Gastroesophageal sphincter (tissue), 3 donors: Measurements from ENCODE around the gene DNAJB1.
"Not testable (repeated sequence)": the region's sequence is repeated elsewhere in the genome, so short reads cannot be mapped to it uniquely, and the experiment has no call there.

Experiments
- CTCF ChIP-seq, 4 experiments: fragments of 200-600 bp in 2 of 4; fragments of 450-650 bp in 2 of 4; sonication (generic) in 1 of 4; IDR thresholded peaks; one replicate each; pipeline ENCODE4 v1.5.1; 2017 to 2019; ENCODE audit warnings: antibody characterized with exemption in 4 of 4, mild to moderate bottlenecking in 2 of 4, moderate library complexity in 2 of 4
- POLR2A ChIP-seq, 2 donors: fragments of 450-650 bp; IDR thresholded peaks; one replicate each; pipeline ENCODE4 v1.6.1; 2017; ENCODE audit warnings: antibody characterized with exemption in 2 of 2, mild to moderate bottlenecking in 2 of 2, moderate library complexity in 1 of 2
- POLR2AphosphoS5 ChIP-seq: sonication (generic); formaldehyde crosslinking; IDR thresholded peaks from one replicate; pipeline ENCODE4 v1.6.1; 2017; ENCODE audit warnings: antibody characterized with exemption

GRCh38 chr19:14504575-14504974, 13.6 kb downstream of the DNAJB1 start:
- not testable (repeated sequence) for TF ChIP-seq CTCF (IDR thresholded peaks at IDR 0.05); POLR2A (IDR thresholded peaks at IDR 0.05); POLR2AphosphoS5
